HG03521 (cell line): ENCODE measurements around the gene CRISPLD2.

Experiments used
- ATAC-seq: cut with Tn5 transposase; IDR thresholded peaks from one replicate; pipeline ENCODE4 v1.9.1; 2021; ENCODE audit warnings: mild to moderate bottlenecking, moderate library complexity; ENCODE audit not compliant: unreplicated experiment

The CRISPLD2 gene

GRCh38 chr16:84881702-84882521, 62.1 kb downstream of the CRISPLD2 start:
- ATAC-seq, result no peak

- no peak for ATAC-seq
Observed at GRCh38 chr16:84883301-84883700, 63.5 kb downstream of the CRISPLD2 start.

GRCh38 chr16:84884246-84884595, 64.4 kb downstream of the CRISPLD2 start:
- no peak for ATAC-seq

GRCh38 chr16:84884596-84885341, 65.0 kb downstream of the CRISPLD2 start:
- ATAC-seq, result no peak

GRCh38 chr16:84885342-84885910, 65.6 kb downstream of the CRISPLD2 start:
- ATAC-seq, result no peak

GRCh38 chr16:84886497-84887090, 66.8 kb downstream of the CRISPLD2 start:
- no peak for ATAC-seq

GRCh38 chr16:84887207-84887606, 67.4 kb downstream of the CRISPLD2 start:
- no peak for ATAC-seq

- no peak for ATAC-seq
Observed at GRCh38 chr16:84888450-84888849, 68.7 kb downstream of the CRISPLD2 start.

- no peak for ATAC-seq
Observed at GRCh38 chr16:84889066-84889465, 69.3 kb downstream of the CRISPLD2 start.

- ATAC-seq, result no peak
Observed at GRCh38 chr16:84890427-84890826, 70.6 kb downstream of the CRISPLD2 start.

- ATAC-seq, result no peak
Observed at GRCh38 chr16:84891149-84891795, 71.5 kb downstream of the CRISPLD2 start.

GRCh38 chr16:84892097-84892496, 72.3 kb downstream of the CRISPLD2 start:
- ATAC-seq, result no peak

- ATAC-seq, result no peak
Observed at GRCh38 chr16:84893467-84893848, 73.7 kb downstream of the CRISPLD2 start.

GRCh38 chr16:84893849-84894599, 74.2 kb downstream of the CRISPLD2 start:
- no peak for ATAC-seq

- no peak for ATAC-seq
Observed at GRCh38 chr16:84895016-84895415, 75.2 kb downstream of the CRISPLD2 start.

GRCh38 chr16:84896847-84897246, 77.1 kb downstream of the CRISPLD2 start:
- ATAC-seq, result no peak

- no peak for ATAC-seq
Observed at GRCh38 chr16:84897911-84898377, 78.2 kb downstream of the CRISPLD2 start.

GRCh38 chr16:84898447-84898846, 78.7 kb downstream of the CRISPLD2 start:
- no peak for ATAC-seq

- ATAC-seq, result no peak
Observed at GRCh38 chr16:84899414-84899813, 79.6 kb downstream of the CRISPLD2 start.

- ATAC-seq, result no peak
Observed at GRCh38 chr16:84905965-84906460, 86.2 kb downstream of the CRISPLD2 start.
